CD4-positive, alpha-beta T cell treated with Interleukin-4 for 1 hour (primary cell): ENCODE data around the gene SLC30A4.

Source experiments
- DNase-seq, 2 donors: peaks; one replicate each; pipeline ENCODE4 v3.0.0-alpha.2; 2020 to 2022

SLC30A4 gene

GRCh38 chr15:45449395-45449794 is 73.2 kb downstream of the SLC30A4 start:
- no peak for DNase-seq

DNA sequence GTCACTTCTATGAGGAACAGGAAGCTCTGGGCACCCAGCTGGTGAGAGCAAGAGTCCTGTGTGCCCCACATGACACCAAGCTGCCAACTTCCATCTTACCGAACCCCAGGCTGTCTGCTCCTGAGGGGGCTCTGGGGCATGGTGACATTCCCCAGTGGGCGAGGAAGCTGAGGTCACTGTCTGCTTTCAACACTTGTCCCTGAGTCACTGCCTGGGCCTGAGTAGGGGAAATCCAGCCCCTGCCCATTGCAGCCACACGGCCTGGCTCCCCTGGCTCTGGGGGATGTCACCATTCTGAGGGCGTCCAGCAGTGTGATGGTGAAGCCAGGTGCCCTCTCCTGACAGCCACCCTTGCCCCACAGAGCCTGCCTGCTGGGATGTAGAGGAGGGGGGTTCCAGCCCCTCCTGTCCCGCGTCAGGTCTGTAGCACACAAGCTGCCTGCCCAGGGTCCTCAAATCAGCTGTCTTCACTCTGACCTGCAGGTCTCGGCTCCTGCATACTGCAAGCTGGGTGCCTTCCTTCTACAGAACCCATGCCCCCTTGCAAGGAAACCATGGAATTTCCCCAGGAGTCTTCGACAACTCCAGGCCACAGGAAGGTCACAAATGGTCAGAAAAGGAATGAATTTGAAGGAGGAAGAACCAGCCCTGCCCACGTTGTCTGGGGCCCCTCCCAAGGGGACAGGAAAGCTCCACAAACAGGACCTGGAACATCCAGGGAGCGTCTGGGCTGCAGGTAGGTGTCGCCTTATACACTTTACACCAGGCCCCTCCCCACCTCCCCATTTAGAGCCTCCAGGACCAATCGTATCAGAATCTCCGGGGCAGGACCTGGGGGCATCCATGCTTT is 74.3 kb downstream of the SLC30A4 start:
- peak in 1 of 2 donors; percentile 81 for DNase-seq

DNA sequence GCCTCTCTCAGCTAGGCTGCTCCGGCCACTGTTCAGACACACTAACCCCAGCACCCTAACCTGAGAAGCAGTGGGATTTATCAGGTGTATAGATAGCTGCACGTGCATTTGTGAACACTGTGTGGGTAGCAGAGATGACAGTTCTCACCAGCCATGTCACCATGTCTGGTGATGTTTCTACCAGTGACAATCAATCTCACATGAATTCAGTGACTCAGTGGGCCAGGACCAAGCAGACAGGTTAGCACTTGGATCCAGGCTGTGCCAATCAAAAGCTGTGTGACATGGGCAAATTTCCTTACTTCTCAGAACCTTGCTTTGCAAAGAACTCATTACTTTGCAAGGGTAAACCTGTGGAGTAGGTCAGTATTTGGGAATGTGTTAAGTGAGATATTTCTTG is 78.9 kb downstream of the SLC30A4 start:
- no peak for DNase-seq

DNA sequence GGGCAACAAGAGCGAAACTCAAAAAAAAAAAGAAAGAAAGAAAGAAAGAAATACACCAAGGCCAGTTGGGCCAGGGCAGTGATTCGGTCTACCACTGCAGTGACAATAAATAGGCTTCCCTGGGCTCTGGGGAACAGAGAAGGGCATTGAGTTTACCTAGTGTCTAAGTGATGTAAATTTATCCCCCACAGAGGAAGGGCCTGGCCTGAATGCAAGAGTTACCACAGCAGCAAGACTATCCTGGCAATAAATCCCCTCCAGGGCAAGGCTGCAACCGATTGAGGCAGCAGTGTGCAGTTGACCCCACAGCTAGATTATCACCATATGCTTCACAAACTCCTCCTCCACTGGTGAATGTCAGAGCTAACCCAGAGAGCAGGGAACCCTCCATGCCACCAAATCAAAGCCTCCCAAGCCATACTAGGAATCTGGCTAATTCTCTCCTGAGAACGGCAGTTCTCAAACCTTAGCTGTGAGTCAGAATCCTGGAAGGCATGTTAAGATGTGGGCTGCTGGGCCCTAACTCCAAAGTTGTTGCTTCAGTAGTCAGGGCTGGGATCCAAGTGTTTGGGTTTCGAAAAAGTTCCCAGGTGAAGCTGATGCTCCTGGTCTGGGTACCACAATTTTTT is 79.9 kb downstream of the SLC30A4 start:
- DNase-seq, result no peak

DNA sequence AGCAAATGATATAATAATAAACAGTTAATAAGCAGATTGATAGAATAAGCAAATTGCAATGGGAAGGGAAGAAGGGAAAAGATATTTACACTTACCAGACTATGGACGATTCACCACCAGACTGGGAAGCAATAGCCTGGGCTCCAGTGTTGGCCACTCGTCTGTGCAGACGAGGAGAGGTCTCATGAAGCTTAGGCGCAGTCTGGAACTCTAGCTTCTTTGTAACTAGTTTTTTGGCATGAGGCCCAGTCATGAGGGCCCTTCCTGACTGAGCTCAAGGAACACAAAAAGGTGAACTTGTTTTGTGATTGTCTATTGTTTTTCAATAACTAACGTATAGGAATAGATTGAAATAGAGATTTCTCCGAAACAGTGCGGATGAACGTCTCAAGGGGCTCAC is 80.9 kb downstream of the SLC30A4 start:
- no peak for DNase-seq

DNA sequence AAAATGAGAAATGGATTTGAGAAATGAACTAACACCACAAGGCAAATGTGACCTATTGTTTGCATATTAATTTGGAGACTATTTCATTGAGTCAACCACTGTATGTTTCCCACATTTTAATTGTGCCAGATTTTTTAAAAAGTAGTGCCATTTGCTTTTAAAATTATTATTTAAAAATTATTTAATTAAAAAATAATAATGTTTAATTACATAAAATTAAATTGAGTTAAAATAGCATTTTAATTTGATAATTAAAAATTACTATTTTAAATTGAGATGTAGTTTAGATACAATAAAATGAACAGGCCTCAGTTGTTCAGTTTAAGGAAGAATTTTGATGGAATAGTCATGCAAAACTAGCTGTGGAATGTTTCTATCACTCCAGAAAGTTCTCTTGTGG is 81.5 kb downstream of the SLC30A4 start:
- DNase-seq, result no peak

DNA sequence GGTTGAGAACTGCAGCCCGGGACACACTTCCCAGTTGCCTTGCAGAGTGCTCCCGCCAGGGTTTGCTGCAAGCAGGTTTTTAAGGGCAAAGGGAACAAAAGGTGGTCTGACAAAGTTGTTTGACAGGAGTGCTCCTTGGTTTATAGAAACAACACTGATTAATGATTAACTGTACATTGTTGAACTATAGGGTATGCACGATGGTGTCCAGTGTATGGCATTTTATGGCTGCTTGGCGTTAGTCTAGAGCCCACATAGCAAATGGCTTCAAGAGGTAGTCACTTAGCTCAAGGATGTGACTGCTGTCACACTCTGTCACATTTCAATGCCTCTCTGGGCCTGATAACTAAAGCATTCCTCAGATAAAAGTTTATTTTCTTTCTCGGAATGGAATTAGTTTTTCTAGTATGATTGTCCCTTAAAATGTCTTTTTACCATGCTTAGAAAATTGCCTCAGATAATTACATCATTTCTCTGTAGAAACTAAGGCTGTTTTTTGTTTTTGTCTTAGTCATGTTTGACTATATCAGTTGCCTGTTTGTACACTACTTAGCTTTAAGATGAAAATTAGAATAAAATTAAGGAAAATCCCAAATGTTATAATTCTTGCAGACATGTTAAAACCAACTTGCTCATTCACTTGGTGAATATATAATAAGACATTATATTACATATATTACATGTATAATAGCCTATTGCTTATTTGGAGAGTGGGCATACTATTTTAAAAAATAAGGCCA is 82.9 kb downstream of the SLC30A4 start:
- no peak for DNase-seq

GRCh38 chr15:45435124-45435903 is 87.2 kb downstream of the SLC30A4 start:
- no peak for DNase-seq

DNA sequence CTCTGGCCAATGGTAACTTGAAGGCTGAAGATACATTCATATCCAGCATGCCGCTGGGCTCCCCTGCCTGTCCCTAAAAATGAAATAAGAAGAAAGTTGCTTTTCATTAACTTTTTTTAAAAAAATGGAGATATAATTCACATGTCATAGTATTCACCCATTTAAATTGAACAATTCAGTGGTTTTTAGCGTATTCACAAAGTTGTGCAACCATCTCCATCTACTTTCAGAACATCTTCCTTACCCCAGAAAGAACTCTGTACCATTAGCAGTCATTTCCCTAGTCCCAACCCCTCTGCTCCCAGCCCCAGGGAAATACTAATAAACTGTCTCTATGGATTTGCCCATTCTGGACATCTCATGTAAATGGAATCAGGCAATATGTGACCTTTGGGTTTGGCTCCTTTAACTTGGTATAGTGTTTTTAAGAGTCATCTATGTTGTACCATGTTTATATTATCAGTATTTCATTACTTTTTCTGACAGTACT is 88.4 kb downstream of the SLC30A4 start:
- DNase-seq, result no peak

GRCh38 chr15:45431511-45431910 is 91.0 kb downstream of the SLC30A4 start:
- no peak for DNase-seq

GRCh38 chr15:45429941-45430792 is 92.4 kb downstream of the SLC30A4 start:
- peak; percentile 77 to 86 for DNase-seq
